Measurements from ENCODE around the gene NAT14.
"Not testable (repeated sequence)": the region's sequence is repeated elsewhere in the genome, so short reads cannot be mapped to it uniquely, and the experiment has no call there.

NAT14 gene

DNA sequence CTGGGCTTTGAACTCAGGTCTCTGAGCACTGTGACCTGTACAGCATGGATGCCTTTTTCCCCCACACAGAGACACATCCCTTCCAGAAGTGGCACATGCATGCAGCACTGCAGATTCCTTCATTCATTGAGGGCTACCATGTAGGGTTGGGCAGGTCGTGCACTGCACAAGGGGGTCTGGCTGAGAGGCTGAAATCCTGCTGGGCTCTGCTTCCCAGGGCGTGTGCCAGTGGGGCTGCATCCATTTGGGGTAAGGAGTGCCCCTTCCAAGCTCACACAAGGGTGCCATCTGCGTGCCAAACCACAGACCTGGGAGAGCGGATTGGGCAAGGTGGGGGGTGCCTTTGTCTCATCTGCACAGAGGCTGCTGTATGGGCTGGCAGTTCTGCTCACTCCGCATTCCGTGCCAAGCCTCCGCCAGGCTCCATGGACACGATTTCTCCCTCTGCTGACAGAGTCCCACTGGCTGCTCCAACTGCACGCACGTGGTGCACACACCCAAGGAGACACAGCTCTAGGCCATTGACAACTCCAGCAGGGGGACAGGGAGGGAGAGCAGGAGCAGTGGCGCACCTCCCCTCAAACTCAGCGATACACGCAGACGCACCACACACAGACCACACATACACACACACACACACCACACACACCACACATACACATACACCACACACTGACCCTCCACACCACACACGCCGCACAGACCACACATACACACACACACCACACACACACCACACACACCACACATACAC lies 37.4 kb upstream of the NAT14 start:
- no peak overlapping the region for H3K4me3 ChIP-seq (ENCODE audit: control insufficient read depth, low read depth, low read length)
- DNase-seq (ENCODE audit: low read depth): peak; percentile 35

DNA sequence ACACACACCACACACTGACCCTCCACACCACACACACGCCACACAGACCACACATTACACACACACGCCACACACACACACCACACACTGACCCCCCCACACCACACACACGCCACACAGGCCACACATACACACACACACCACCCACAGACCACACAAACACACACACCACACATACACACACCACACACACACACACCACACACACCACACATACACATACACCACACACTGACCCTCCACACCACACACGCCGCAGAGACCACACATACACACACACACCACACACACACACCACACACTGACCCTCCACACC lies 36.9 kb upstream of the NAT14 start:
- not testable (repeated sequence) for H3K4me3 ChIP-seq (ENCODE audit: control insufficient read depth, low read depth, low read length); DNase-seq (ENCODE audit: low read depth)

More for the DNA sequence above, 37.4 kb upstream of the NAT14 start:
- TF ChIP-seq, protein P1, sequence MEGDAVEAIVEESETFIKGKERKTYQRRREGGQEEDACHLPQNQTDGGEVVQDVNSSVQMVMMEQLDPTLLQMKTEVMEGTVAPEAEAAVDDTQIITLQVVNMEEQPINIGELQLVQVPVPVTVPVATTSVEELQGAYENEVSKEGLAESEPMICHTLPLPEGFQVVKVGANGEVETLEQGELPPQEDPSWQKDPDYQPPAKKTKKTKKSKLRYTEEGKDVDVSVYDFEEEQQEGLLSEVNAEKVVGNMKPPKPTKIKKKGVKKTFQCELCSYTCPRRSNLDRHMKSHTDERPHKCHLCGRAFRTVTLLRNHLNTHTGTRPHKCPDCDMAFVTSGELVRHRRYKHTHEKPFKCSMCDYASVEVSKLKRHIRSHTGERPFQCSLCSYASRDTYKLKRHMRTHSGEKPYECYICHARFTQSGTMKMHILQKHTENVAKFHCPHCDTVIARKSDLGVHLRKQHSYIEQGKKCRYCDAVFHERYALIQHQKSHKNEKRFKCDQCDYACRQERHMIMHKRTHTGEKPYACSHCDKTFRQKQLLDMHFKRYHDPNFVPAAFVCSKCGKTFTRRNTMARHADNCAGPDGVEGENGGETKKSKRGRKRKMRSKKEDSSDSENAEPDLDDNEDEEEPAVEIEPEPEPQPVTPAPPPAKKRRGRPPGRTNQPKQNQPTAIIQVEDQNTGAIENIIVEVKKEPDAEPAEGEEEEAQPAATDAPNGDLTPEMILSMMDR (conservative IDR thresholded peaks at IDR 0.05; ENCODE audit: control insufficient read depth, insufficient read depth, low read depth, low read length): no peak

DNA sequence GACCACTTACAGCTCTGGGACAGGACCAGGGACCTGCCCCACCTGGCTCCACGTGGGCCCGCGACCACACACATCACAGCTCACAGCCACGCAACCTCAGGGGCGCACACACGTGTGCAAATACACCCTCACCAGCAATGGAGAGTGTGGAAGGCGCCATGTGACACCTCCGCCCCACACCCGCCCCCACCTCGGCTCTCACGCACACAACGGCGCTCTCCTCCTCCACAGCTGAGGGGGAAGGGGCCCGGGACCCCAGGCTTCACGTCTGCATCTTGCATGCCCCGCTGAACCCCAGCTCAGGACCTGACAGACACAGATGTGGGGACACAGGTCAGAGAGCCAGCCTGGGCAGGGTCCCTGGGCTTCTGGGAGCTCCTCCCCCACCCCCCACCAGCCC lies 35.5 kb upstream of the NAT14 start:
- TF ChIP-seq, protein P1 (conservative IDR thresholded peaks at IDR 0.05; ENCODE audit: control insufficient read depth, insufficient read depth, low read depth, low read length): no peak
- no peak for DNase-seq (ENCODE audit: low read depth)
- no peak overlapping the region for H3K4me3 ChIP-seq (ENCODE audit: control insufficient read depth, low read depth, low read length)

DNA sequence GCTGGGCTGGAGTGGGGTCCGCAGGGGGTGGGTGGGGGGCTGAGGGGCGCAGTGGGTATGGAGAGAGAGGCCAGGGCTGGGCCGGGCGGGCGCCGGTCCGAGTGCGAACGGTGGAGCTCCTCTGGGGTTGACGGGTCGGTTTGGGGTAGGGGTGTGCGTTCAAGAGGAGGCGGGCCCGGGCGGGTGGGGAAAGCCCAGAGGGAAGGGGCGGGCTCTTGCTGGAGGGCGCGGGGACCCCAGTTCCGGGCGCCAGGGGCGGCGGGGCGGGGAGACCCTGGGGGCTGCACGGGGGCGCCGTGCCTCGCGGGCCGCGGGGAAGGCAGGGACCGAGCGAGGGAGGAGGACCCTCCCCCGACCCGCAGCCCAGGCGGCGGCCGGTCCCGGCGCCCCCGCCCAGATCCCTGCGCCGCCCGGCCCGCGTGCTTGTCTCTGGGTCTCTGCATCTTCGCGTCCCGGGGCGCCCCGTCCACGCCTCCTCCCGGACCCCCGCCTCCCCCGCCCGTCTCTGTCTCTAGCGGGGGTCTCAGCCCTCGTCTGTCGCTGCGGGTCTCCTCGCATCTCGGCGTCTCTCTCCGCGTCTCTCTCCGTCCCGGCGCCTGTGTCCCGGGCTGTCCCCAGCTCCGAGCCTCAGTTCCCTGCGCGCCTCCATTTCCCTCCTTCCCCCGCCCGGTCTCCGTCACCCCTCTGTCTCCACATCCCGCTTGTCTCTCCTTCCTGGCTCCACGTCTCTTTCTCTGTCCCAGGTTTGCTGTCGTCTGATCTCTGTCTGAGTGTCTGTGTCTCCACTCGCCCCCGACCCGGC lies 33.6 kb upstream of the NAT14 start:
- no peak overlapping the region for H3K4me3 ChIP-seq (ENCODE audit: control insufficient read depth, low read depth, low read length)
- TF ChIP-seq, protein P1 (conservative IDR thresholded peaks at IDR 0.05; ENCODE audit: control insufficient read depth, insufficient read depth, low read depth, low read length): no peak
- no peak for DNase-seq (ENCODE audit: low read depth)

DNA sequence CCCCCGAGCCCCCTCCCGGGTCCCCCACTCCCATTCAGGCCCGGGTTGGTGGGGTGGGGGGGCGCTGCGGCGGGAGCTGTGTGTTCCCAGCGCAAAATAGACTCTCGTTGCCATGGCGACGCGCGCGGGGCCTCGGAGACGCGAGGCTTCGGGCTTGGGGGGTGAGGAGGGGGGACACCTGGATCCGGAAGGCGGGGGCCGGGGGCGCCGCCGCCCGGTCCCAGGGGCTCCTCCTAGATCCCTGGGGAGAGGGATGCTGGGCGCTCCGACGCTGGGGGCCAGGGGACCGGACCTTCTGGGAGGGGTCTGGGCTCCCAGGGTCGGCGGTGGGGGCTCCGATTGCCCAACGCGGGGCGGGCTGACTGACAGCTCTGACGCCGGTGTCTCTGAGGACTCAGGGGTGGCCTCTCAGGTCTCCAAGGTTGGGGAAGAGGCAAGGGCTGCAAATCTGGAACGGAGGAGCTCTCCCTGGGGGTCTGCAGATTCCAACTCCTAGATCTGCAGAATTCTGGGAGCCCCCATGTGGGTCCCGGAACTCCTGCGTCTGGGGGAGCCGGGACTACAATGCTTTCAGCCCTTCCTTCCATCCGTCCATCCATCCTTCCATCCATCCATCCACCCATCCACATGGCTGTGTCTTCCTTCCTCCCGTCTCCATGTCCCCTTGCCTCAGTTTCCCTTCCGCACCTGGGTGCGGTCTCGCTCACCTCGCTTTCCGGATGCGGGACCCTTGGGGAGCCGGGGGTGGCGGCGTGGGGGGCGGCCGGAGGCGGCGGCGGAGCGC lies 32.8 kb upstream of the NAT14 start:
- TF ChIP-seq, protein P1 (conservative IDR thresholded peaks at IDR 0.05; ENCODE audit: control insufficient read depth, insufficient read depth, low read depth, low read length): no peak
- H3K4me3 ChIP-seq (ENCODE audit: control insufficient read depth, low read depth, low read length): no peak overlapping the region
- DNase-seq (ENCODE audit: low read depth): no peak

DNA sequence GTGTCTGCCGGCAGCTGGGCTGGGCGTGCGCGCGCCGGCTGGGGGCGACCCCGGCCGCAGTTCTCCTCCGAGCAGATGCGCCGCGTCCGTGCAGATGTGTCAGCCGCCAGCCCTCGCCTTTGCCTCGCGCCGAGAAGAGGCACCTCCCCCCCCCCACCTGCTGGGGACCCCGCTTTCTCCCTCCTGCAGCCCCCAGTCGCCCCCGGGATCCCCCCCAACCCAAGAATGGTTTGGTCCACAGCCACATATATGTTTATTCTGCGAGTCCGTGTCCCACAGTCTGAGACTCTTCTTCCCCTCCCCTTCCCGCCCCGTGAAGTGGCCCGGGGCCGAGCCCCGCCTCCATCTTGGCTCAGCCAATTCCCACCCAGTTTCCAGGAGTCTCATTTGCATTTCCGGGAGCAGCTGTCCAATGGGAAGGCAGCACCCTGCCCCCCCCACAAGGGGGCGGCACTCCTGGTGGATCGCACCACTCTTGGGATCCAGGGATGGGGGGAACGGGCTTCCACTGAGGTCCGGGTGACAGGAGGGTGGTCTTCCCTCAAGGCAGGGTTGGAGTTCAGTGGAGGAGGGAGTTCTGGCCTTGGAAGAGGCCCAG lies 32.1 kb upstream of the NAT14 start:
- TF ChIP-seq, protein P1 (conservative IDR thresholded peaks at IDR 0.05; ENCODE audit: control insufficient read depth, insufficient read depth, low read depth, low read length): no peak
- H3K4me3 ChIP-seq (ENCODE audit: control insufficient read depth, low read depth, low read length): no peak overlapping the region
- peak; percentile 59 for DNase-seq (ENCODE audit: low read depth)
